ENCODE results near the gene CEP44. TPM values are rescaled to one million over a fixed set of nuclear protein-coding genes. Genes with fewer than 3 reads are reported as not detected.
"Not testable (repeated sequence)": the region's sequence is repeated elsewhere in the genome, so short reads cannot be mapped to it uniquely, and the experiment has no call there.

Gene CEP44
- total RNA-seq, 2 experiments from 2014 or later: 25.1 to 26.9 TPM

DNA sequence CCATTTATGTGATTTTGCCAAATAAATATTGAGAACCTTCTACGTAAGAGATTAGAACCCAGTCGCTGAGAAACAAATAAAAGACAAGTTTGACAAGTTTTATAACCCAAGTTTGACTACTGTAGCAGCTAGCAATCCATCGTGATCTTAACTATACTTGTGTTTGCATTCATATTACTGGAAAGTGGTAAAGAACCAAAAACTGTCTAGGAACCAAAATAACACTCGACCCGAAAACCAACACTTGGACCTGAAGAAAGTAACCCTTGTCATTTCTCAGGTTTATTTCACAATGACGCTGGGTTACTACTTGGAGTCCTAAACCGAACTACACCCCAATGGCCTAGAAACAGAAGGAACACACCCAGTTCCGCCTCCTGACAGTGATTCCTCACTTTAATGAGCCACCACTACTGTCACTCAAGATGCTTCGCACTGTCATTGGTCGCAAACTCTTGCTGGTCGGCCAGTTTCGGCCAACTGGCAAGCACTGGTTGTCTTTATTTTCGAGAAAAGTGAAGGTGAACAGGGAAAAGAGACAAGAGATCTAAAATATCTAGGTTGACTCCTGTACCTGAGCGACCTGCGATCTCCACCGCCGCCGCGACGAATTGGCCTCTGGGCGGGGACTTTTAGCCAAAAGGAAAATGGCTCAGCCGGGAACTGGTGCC lies 740 bp upstream of the CEP44 start:
- Mint-ChIP-seq H3K27ac (peak overlapping the region; percentile 99), H3K36me3 (ENCODE audit: low read depth) (peaks cover 37% of the 10 kb centered on the region), H3K4me1 (peaks cover 62% of the 10 kb centered on the region), H3K9me3 (no peaks in the 10 kb centered on the region), H3K4me3 (peak overlapping the region; percentile 100), H3K27me3 (no peaks in the 10 kb centered on the region)
- ChIA-PET POLR2A (interaction anchor here (0.6 to 2.5 kb wide), 16 partner anchors 10 to 949 kb away, joined by 3 to 10 read pairs (median 4); partner anchors contain the start of genes HMGB2 and HPGD), CTCF (interaction anchor here (0.9 to 1.6 kb wide), 2 partner anchors 10 to 16 kb away, joined by 3 to 4 read pairs; no protein-coding TSS in a partner anchor)
- DNase-seq: peak; percentile 86

DNA sequence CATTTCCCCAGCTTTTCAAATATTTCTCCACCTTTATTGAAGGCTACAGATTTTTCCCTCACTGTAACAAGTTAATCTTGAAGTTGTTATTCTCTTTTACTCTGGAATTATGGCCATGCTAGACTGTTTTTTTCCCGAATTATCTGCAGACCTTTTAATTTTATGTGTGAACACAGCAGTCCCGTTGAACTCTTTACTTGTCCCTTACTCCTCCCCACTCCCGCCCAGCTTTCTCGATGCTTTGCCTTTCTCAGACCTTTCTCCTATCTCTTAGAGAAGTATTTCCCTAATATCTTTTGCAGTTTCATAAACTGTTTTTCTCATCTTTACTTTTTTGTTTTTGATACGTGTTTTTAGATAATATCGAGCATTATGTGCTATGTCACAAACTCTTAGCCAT lies 776 bp downstream of the CEP44 start:
- Mint-ChIP-seq H3K27ac (peak overlapping the region; percentile 99), H3K9me3 (peaks cover 1% of the 10 kb centered on the region), H3K4me1 (peaks cover 63% of the 10 kb centered on the region), H3K27me3 (no peaks in the 10 kb centered on the region), H3K36me3 (ENCODE audit: low read depth) (peaks cover 40% of the 10 kb centered on the region), H3K4me3 (peak overlapping the region; percentile 100)
- POLR2A ChIA-PET: interaction anchor here (1.1 to 2.5 kb wide), 11 partner anchors 9 to 952 kb away, joined by 3 to 10 read pairs (median 5); no protein-coding TSS in a partner anchor
- CTCF ChIA-PET: interaction anchor here (0.9 to 1.6 kb wide), 2 partner anchors 14 to 915 kb away, joined by 3 read pairs; no protein-coding TSS in a partner anchor
- no peak for DNase-seq

DNA sequence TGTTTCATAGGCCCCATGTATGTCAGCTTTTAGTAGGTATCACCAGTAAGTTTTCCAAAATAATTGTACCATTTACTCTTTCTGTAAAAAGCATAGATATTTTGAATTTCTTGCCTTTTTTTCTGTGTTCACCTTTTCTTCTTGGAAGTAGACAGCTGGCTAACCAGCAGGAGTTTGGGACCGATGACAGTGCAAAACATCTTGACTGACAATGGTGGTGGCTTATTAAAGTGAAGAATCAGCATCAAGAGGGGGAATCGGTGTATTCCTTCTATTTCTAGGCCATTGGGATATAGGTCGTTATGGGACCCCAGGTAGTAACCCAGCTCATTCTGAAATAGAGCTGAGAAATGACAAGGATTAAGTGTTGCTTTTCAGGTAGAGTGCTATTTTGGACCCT lies 3.2 kb downstream of the CEP44 start:
- Mint-ChIP-seq H3K36me3 (ENCODE audit: low read depth) (peaks cover 37% of the 10 kb centered on the region), H3K27me3 (no peaks in the 10 kb centered on the region), H3K4me3 (no peak overlapping the region), H3K4me1 (peaks cover 46% of the 10 kb centered on the region), H3K9me3 (peaks cover 6% of the 10 kb centered on the region), H3K27ac (no peak overlapping the region)
- POLR2A ChIA-PET: no interaction called here
- DNase-seq: no peak
- CTCF ChIA-PET: no interaction called here

DNA sequence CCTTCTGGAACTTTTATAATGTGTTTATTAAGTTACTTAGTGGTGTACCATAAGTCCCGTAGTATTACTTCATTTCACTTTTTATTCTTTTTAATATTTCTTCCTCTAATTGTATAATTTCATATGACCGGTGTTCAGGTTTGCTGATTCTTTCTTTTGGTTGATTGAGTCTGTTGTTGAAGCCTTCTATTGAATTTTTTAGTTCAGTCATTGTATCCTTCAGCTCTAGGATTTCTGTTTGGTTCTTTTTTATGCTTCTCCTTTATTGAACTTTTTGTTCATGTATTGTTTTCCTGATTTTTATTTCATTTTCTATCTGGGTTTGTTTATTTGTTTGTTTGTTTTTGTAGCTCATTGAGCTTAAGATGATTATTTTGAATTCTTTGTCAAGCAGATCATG lies 8.8 kb downstream of the CEP44 start:
- Mint-ChIP-seq H3K27ac (no peak overlapping the region), H3K4me3 (no peak overlapping the region), H3K4me1 (peaks cover 20% of the 10 kb centered on the region), H3K36me3 (ENCODE audit: low read depth) (peaks cover 45% of the 10 kb centered on the region), H3K9me3 (peaks cover 26% of the 10 kb centered on the region), H3K27me3 (no peaks in the 10 kb centered on the region)
- CTCF ChIA-PET: interaction anchor here (1.4 kb wide), 1 partner anchor 9 kb away, joined by 4 read pairs; the partner anchor contains the start of genes CEP44 and FBXO8
- POLR2A ChIA-PET: interaction anchor here (2.1 kb wide), 1 partner anchor 9 kb away, joined by 10 read pairs; the partner anchor contains the start of genes CEP44 and FBXO8
- no peak for DNase-seq

DNA sequence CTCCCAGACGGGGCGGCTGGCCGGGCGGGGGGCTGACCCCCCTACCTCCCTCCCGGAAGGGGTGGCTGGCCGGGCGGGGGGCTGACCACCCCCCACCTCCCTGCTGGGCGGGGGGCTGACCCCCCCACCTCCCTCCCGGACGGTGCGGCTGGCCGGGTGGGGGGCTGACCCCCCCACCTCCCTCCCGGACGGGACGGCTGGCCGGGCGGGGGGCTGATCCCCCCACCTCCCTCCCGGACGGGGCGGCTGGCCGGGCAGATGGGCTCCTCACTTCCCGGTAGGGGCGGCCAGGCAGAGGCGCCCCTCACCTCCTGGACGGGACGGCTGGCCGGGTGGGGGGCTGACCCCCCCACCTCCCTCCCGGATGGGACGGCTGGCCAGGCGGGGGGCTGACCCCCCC lies 10.9 kb downstream of the CEP44 start:
- peaks cover 36% of the 10 kb centered on the region for H3K36me3 Mint-ChIP-seq (ENCODE audit: low read depth)
- H3K9me3 Mint-ChIP-seq: peaks cover 25% of the 10 kb centered on the region
- H3K4me1 Mint-ChIP-seq: peaks cover 11% of the 10 kb centered on the region

DNA sequence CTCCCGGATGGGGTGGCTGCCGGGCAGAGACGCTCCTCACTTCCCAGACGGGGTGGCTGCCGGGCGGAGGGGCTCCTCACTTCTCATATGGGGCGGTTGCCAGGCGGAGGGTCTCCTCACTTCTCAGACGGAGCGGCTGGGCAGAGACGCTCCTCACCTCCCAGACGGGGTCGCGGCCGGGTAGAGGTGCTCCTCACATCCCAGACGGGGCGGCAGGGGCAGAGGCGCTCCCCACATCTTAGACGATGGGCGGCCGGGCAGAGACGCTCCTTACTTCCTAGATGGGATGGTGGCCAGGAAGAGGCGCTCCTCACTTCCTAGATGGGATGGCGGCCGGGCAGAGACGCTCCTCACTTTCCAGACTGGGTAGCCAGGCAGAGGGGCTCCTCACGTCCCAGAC lies 11.4 kb downstream of the CEP44 start:
- Mint-ChIP-seq H3K36me3 (ENCODE audit: low read depth) (peaks cover 41% of the 10 kb centered on the region), H3K4me1 (peaks cover 11% of the 10 kb centered on the region), H3K9me3 (peaks cover 25% of the 10 kb centered on the region)
- DNase-seq, CTCF ChIA-PET, H3K27me3 Mint-ChIP-seq, H3K4me3 Mint-ChIP-seq, H3K27ac Mint-ChIP-seq, POLR2A ChIA-PET: not testable (repeated sequence)

More for the DNA sequence above, 10.9 kb downstream of the CEP44 start:
- CTCF ChIA-PET, H3K4me3 Mint-ChIP-seq, H3K27me3 Mint-ChIP-seq, POLR2A ChIA-PET, DNase-seq, H3K27ac Mint-ChIP-seq: not testable (repeated sequence)

DNA sequence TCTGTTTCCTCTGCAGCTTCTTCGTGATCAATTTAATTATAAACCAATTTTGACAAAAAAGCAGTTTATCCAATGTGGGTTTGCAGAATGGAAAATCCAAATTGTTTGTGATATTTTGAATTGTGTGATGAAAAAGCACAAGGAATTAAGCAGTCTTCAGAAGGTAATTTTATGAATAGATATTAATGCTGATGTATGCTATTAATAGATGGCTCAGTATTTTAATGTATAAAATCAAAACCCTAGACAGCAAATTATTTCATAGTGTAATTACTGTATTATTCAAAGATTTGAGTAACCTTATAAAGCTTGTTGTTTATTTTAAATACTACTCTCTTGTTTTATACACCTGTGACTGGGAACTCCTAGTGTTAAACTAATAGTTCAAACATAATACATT lies 20.0 kb downstream of the CEP44 start:
- Mint-ChIP-seq H3K4me3 (no peak overlapping the region), H3K4me1 (peaks cover 4% of the 10 kb centered on the region), H3K27me3 (no peaks in the 10 kb centered on the region), H3K27ac (no peak overlapping the region), H3K36me3 (ENCODE audit: low read depth) (peaks cover 40% of the 10 kb centered on the region), H3K9me3 (no peaks in the 10 kb centered on the region)
- ChIA-PET CTCF (no interaction called here), POLR2A (no interaction called here)
- DNase-seq: no peak

DNA sequence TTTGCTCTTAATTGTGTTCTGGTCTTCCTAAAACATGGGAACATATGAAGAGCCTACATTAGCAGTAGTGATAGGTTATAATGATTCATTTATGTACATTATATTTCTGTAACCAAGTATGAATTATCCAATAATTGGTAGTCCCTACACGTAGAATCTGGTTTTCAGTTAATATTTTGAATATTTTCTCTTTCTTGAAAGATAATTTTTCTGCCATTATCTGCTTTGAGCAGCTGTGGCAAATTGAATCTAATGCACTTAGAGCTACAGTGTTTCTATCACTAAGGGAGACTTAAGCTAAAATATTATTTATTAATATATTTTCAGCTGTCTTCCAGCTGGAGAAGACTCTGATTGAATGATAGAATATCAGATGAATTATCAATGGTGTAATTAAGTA lies 21.0 kb downstream of the CEP44 start:
- H3K27me3 Mint-ChIP-seq: no peaks in the 10 kb centered on the region
- H3K9me3 Mint-ChIP-seq: no peaks in the 10 kb centered on the region
- ChIA-PET POLR2A (no interaction called here), CTCF (no interaction called here)
- no peak overlapping the region for H3K27ac Mint-ChIP-seq
- H3K4me3 Mint-ChIP-seq: no peak overlapping the region
- H3K36me3 Mint-ChIP-seq (ENCODE audit: low read depth): peaks cover 41% of the 10 kb centered on the region
- no peak for DNase-seq
- H3K4me1 Mint-ChIP-seq: peaks cover 4% of the 10 kb centered on the region

DNA sequence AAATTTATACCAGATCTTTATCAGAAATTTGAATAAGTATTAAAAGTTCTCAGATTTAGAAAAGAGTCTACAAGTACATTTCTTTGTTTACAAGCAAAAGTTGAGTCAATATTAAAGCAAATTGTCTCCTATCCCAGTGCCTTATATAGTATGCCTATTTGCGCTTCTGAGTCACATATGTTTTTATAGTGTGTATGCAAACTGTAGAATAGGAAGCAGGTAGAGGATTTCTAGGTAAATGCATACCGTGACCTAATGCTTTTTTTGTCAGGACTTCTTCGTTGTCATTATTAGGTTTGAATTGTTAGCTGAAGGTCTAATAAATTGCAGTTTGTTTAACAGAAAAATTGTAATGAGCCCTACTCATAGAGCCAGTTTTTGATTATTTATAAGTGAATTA lies 22.2 kb downstream of the CEP44 start:
- POLR2A ChIA-PET: no interaction called here
- Mint-ChIP-seq H3K4me1 (no peaks in the 10 kb centered on the region), H3K27me3 (no peaks in the 10 kb centered on the region), H3K4me3 (no peak overlapping the region), H3K27ac (no peak overlapping the region), H3K36me3 (ENCODE audit: low read depth) (peaks cover 31% of the 10 kb centered on the region), H3K9me3 (no peaks in the 10 kb centered on the region)
- CTCF ChIA-PET: interaction anchor here (1.1 kb wide), 1 partner anchor 13 kb away, joined by 4 read pairs; no protein-coding TSS in a partner anchor
- DNase-seq: no peak

DNA sequence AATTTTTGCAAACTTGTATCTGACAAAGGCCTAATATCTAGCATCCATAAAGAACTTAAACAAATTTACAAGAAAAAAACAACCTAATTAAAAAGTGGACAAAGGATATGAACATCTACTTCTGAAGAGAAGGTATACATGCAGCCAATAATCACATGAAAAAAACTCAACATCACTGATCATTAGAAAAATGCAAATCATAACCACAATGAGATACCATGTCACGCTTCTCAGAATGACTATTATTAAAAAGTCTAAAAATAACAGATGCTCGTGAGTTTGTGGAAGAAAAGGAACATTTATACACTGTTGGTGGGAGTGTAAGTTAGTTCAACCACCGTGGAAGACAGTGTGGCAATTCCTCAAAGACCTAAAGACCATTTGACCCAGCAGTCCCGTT lies 24.0 kb downstream of the CEP44 start:
- no peaks in the 10 kb centered on the region for H3K9me3 Mint-ChIP-seq
- CTCF ChIA-PET: no interaction called here
- no peak overlapping the region for H3K27ac Mint-ChIP-seq
- H3K4me1 Mint-ChIP-seq: peaks cover 2% of the 10 kb centered on the region
- POLR2A ChIA-PET: no interaction called here
- no peak overlapping the region for H3K4me3 Mint-ChIP-seq
- no peak for DNase-seq
- H3K36me3 Mint-ChIP-seq (ENCODE audit: low read depth): peaks cover 31% of the 10 kb centered on the region
- no peaks in the 10 kb centered on the region for H3K27me3 Mint-ChIP-seq

DNA sequence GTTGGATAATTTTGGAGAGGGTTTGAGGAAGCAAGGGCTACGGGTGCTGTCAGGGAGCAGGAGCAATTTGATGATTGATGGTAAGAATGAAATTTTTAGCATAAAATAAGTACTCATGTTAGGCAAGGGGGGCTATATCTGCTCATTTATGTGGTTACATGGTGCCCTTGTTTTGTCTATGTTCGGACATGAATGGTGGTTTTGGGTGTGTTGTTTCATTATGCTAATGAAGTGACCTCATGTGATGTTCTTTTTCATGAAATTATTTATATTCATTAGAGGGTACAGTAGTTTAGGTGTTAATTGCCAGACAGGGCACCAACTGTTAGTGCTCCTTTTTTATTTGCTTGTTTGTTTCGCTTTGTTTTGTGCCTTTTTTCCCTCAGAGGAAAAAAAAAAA lies 29.3 kb downstream of the CEP44 start:
- no peaks in the 10 kb centered on the region for H3K9me3 Mint-ChIP-seq
- CTCF ChIA-PET: no interaction called here
- DNase-seq: no peak
- POLR2A ChIA-PET: no interaction called here
- H3K4me3 Mint-ChIP-seq: no peak overlapping the region
- no peaks in the 10 kb centered on the region for H3K27me3 Mint-ChIP-seq
- H3K4me1 Mint-ChIP-seq: peaks cover 10% of the 10 kb centered on the region
- peaks cover 26% of the 10 kb centered on the region for H3K36me3 Mint-ChIP-seq (ENCODE audit: low read depth)
- no peak overlapping the region for H3K27ac Mint-ChIP-seq

DNA sequence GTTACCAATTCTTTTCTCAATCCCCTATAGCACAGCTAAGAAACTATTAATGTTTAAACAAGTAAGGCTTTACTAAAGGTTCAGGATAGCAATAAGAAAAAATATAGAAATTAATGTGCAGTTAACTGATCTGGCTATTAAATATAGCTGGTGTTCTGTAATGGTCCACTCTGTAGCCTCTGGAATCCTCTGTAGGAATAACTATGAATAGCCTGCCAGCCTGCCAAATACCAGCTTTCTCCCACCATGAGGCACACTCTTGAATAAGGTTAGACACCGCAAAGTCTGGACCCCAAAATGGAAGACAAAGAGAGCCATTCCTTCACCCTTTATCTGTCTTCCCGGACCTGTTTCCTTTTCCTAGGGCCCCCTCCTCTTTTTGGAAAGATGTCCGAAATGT lies 30.6 kb downstream of the CEP44 start:
- H3K27ac Mint-ChIP-seq: no peak overlapping the region
- POLR2A ChIA-PET: interaction anchor here (1.1 kb wide), 1 partner anchor 31 kb away, joined by 3 read pairs; the partner anchor contains the start of genes CEP44 and FBXO8

DNA sequence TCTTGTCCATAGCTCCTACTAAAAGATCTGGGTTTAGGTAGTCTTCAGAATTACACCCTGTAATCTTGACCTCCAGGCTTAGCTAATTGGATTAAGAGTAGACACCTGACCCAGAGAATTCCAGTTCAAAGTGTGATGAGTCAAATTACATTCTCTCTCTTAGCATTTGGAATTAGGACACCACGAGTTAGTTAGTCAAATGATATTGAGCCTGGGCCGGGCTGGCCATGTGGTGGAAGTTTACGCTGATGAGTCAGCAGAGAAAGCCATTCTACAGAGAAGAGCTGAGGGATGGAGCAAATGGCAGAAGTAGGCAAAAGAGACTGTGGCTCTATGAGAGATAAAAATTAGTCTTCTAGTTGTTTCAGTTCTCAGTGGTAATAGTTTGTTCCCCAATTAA lies 31.1 kb downstream of the CEP44 start:
- Mint-ChIP-seq H3K9me3 (no peaks in the 10 kb centered on the region), H3K36me3 (ENCODE audit: low read depth) (peaks cover 22% of the 10 kb centered on the region), H3K27ac (no peak overlapping the region), H3K4me1 (peaks cover 10% of the 10 kb centered on the region), H3K4me3 (no peak overlapping the region), H3K27me3 (no peaks in the 10 kb centered on the region)
- no peak for DNase-seq
- ChIA-PET POLR2A (interaction anchor here (1.1 kb wide), 1 partner anchor 31 kb away, joined by 3 read pairs; the partner anchor contains the start of genes CEP44 and FBXO8), CTCF (no interaction called here)

More for the DNA sequence above, 30.6 kb downstream of the CEP44 start:
- Mint-ChIP-seq H3K9me3 (no peaks in the 10 kb centered on the region), H3K36me3 (ENCODE audit: low read depth) (peaks cover 25% of the 10 kb centered on the region), H3K4me3 (no peak overlapping the region), H3K27me3 (no peaks in the 10 kb centered on the region), H3K4me1 (peaks cover 10% of the 10 kb centered on the region)
- CTCF ChIA-PET: no interaction called here
- no peak for DNase-seq

DNA sequence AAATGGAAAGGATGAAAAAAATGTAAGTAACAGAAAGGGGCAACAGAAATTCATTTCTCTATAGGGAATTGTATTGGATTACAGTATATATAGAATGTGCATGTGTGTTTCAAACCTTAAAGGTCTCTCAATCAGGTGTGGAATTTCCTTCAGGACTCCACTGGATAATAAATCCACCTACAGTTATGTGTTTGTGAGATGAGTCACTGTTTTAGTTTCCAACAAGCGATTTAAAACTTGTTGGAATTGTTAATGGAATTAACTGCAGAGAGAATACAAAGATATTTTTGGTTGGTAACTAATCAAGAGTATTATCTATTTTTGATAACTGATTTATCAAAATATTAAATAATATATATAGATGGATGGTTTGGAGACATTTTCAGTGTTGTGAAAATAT lies 32.8 kb downstream of the CEP44 start:
- H3K27ac Mint-ChIP-seq: no peak overlapping the region
- peaks cover 10% of the 10 kb centered on the region for H3K4me1 Mint-ChIP-seq
- no peak for DNase-seq
- H3K9me3 Mint-ChIP-seq: no peaks in the 10 kb centered on the region
- H3K4me3 Mint-ChIP-seq: no peak overlapping the region
- no peaks in the 10 kb centered on the region for H3K27me3 Mint-ChIP-seq
- POLR2A ChIA-PET: no interaction called here
- H3K36me3 Mint-ChIP-seq (ENCODE audit: low read depth): peaks cover 20% of the 10 kb centered on the region
- CTCF ChIA-PET: no interaction called here
